ENCODE measurements around the gene LENG1.

Gene LENG1

DNA sequence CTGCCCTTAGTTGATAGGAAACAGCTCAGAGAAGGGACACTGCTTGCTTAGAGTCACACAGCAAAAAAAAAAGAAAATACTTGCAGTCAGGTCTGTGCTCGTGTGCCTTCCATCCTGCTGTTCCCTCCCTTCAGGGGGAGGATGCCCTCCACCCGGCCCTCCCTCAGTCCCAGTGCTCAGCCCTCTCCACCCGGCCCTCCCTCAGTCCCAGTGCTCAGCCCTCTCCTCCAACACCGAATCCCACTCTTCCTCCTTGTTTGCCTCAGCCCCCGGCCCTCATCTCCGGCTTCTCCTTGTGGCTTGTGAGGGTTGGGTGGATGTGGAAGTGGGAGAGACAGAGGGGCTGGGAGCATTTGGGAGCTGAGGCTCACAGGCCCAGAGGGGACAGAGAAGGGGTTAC is 49.9 kb downstream of the LENG1 start:
- DNase-seq (ENCODE audit: low read depth), result no peak

DNA sequence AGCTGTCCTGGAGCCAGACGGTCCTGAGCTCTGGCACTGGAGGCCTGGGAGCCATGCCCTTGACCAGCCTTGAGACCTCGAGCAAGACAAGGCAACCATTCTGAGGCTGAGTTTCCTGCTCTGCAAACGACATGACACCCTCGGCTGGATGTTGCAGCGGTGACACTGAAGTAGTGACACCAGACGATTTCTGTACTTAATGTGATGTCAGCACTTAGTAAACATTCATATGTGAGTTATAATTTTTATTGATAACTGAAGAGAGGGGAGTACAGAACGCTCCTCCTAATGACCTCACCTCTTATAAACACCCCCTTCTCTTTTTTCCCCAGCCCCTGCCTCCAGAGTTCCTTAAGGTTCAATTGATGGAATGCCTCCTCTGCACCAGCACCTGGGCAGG is 51.0 kb downstream of the LENG1 start:
- DNase-seq (ENCODE audit: low read depth), result no peak

DNA sequence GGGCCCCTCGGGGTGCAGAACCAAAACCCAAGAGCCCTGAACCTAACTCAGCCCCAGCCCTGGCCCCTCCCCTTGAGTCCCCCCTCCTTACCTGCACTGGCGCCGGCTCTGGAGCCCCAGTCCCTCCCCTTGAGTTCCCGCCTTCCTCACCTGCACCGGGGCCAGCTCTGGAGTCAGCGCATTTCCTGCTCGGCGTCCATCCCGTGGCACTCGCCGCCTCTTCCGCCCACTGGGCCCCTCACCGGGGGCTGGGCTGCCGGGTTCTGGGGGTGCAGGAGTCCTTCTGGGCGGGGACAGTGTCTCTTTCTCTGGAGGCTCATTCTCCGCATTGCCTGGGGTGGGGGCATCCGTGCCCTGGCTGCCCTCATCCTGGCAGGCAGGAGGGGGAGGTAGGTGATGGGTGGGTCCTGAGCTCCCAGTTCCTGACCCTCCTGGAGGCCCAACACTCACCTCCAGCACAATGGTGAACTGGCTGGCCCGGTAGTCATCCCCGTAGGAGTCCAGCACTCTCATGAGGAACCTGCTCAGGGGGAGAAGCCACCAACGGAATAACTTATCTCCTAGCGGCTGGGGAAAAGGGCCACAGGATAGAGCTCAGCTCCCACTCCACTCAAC is 51.5 kb downstream of the LENG1 start:
- no peak for DNase-seq (ENCODE audit: low read depth)

DNA sequence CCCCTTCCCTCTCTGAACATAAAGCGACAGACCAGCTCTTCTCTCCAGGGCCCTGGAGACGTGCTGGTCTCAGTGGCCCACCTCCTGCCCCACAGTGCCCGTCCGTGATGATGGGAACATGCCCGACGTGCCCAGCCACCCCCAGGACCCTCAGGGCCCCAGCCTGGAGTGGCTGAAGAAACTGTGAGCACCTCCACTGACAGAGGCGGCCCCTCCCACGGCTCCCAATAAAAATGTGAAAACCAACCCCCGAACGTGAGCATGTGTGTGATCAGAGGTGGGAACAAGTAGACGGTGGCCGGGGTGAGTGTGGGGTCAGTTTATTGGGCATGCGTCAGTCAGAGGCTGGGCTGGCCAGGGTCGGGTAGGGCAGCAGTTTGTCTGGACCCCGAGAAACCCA is 52.8 kb downstream of the LENG1 start:
- DNase-seq (ENCODE audit: low read depth), result no peak

DNA sequence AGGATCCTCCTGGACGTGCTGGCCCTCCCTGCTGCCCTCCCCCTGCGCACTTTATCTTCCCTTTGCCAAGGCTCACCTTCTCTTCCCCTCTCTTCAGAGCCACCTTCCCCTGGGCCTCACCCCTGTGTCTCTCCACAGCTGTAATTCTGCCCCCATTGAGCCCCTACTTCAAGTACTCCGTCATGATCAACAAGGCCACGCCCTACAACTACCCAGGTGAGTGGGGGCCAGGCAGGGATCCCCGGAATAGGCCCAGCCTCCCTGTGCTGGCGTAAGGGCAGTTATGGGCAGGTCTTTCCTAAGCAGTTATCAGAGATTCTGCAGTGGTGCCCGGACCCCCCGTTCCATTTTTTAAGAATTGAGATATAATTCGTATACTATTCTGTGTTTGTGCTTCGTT is 53.7 kb downstream of the LENG1 start:
- no peak for DNase-seq (ENCODE audit: low read depth)
